ENCODE measurements around the gene SAMD4A.

- TF ChIP-seq, protein P1, sequence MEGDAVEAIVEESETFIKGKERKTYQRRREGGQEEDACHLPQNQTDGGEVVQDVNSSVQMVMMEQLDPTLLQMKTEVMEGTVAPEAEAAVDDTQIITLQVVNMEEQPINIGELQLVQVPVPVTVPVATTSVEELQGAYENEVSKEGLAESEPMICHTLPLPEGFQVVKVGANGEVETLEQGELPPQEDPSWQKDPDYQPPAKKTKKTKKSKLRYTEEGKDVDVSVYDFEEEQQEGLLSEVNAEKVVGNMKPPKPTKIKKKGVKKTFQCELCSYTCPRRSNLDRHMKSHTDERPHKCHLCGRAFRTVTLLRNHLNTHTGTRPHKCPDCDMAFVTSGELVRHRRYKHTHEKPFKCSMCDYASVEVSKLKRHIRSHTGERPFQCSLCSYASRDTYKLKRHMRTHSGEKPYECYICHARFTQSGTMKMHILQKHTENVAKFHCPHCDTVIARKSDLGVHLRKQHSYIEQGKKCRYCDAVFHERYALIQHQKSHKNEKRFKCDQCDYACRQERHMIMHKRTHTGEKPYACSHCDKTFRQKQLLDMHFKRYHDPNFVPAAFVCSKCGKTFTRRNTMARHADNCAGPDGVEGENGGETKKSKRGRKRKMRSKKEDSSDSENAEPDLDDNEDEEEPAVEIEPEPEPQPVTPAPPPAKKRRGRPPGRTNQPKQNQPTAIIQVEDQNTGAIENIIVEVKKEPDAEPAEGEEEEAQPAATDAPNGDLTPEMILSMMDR (conservative IDR thresholded peaks at IDR 0.05), result no peak
- TF ChIP-seq ZFX (IDR thresholded peaks at IDR 0.05), result no peak
Observed at GRCh38 chr14:54594537-54594936, 27.6 kb downstream of the SAMD4A start.

Measured in C4-2B (cell line).